IPS-NIHi7 (cell line): ENCODE data around the gene USP34.
"Not testable (repeated sequence)": the region's sequence is repeated elsewhere in the genome, so short reads cannot be mapped to it uniquely, and the experiment has no call there.

Experiments used
- DNase-seq: peaks from one replicate; pipeline ENCODE4 v3.0.0; 2012; ENCODE audit warnings: mixed read lengths; ENCODE audit errors: extremely low spot score

Gene USP34

GRCh38 chr2:61426267-61426897, 44.5 kb downstream of the USP34 start:
- peak; percentile 84 for DNase-seq

- DNase-seq = no peak
These were observed 45.2 kb downstream of the USP34 start for GRCh38 chr2:61425605-61426155.

- no peak for DNase-seq
These were observed 47.2 kb downstream of the USP34 start for GRCh38 chr2:61423714-61424113.

GRCh38 chr2:61421611-61422010, 49.3 kb downstream of the USP34 start:
- no peak for DNase-seq

GRCh38 chr2:61420991-61421544, 49.8 kb downstream of the USP34 start:
- DNase-seq = no peak

GRCh38 chr2:61419570-61419969, 51.3 kb downstream of the USP34 start:
- no peak for DNase-seq

GRCh38 chr2:61419129-61419528, 51.8 kb downstream of the USP34 start:
- no peak for DNase-seq

GRCh38 chr2:61416871-61417645, 53.8 kb downstream of the USP34 start:
- DNase-seq = no peak

- no peak for DNase-seq
These were observed 55.6 kb downstream of the USP34 start for GRCh38 chr2:61415265-61415664.

GRCh38 chr2:61414674-61415073, 56.2 kb downstream of the USP34 start:
- no peak for DNase-seq

- DNase-seq = no peak
These were observed 59.8 kb downstream of the USP34 start for GRCh38 chr2:61411109-61411508.

- DNase-seq = no peak
These were observed 60.7 kb downstream of the USP34 start for GRCh38 chr2:61410185-61410584.

GRCh38 chr2:61405813-61406212, 65.1 kb downstream of the USP34 start:
- no peak for DNase-seq

- no peak for DNase-seq
These were observed 66.4 kb downstream of the USP34 start for GRCh38 chr2:61404438-61404837.

GRCh38 chr2:61398413-61398812, 72.5 kb downstream of the USP34 start:
- DNase-seq = no peak

- no peak for DNase-seq
These were observed 74.9 kb downstream of the USP34 start for GRCh38 chr2:61396005-61396404.

GRCh38 chr2:61387588-61387987, 83.3 kb downstream of the USP34 start:
- DNase-seq = not testable (repeated sequence)

- not testable (repeated sequence) for DNase-seq
These were observed 90.0 kb downstream of the USP34 start for GRCh38 chr2:61380882-61381197.

- DNase-seq = no peak
These were observed 90.6 kb downstream of the USP34 start for GRCh38 chr2:61380056-61380881.

GRCh38 chr2:61379521-61379920, 91.4 kb downstream of the USP34 start:
- no peak for DNase-seq

- no peak for DNase-seq
These were observed 92.6 kb downstream of the USP34 start for GRCh38 chr2:61378281-61378680.

- DNase-seq = no peak
These were observed 93.8 kb downstream of the USP34 start for GRCh38 chr2:61377046-61377445.
